ENCODE data around the gene YWHAQ. TPM values are rescaled to one million over a fixed set of nuclear protein-coding genes. Genes with fewer than 3 reads are reported as not detected.
A peak's percentile ranks its signal among the peaks of the same experiment; 100 is the strongest.

Gene YWHAQ
- total RNA-seq, 2 donors from 2014 or later: 283 TPM

GRCh38 chr2:9649261-9649660 is 18.5 kb upstream of the YWHAQ start:
- H3K9me3 Mint-ChIP-seq: peaks cover 7% of the 10 kb centered on the region
- peaks cover 21% of the 10 kb centered on the region for H3K4me1 Mint-ChIP-seq
- H3K27ac Mint-ChIP-seq: no peak overlapping the region
- H3K36me3 Mint-ChIP-seq (ENCODE audit: low read depth): no peaks in the 10 kb centered on the region
- H3K4me3 Mint-ChIP-seq: no peak overlapping the region
- no peak for ATAC-seq (replicated peaks)
- peaks cover 4% of the 10 kb centered on the region for H3K27me3 Mint-ChIP-seq

GRCh38 chr2:9648821-9649220 is 18.0 kb upstream of the YWHAQ start:
- Mint-ChIP-seq H3K4me1 (peaks cover 17% of the 10 kb centered on the region), H3K9me3 (peaks cover 7% of the 10 kb centered on the region), H3K27ac (no peak overlapping the region), H3K36me3 (ENCODE audit: low read depth) (no peaks in the 10 kb centered on the region), H3K4me3 (no peak overlapping the region), H3K27me3 (peaks cover 4% of the 10 kb centered on the region)
- ATAC-seq (replicated peaks): no peak

- Mint-ChIP-seq H3K9me3 (peaks cover 7% of the 10 kb centered on the region), H3K27ac (no peak overlapping the region), H3K36me3 (ENCODE audit: low read depth) (no peaks in the 10 kb centered on the region), H3K4me3 (no peak overlapping the region), H3K27me3 (peaks cover 4% of the 10 kb centered on the region), H3K4me1 (peaks cover 18% of the 10 kb centered on the region)
- no peak for ATAC-seq (replicated peaks)
Measured at GRCh38 chr2:9647884-9648283, 17.1 kb upstream of the YWHAQ start.

DNA sequence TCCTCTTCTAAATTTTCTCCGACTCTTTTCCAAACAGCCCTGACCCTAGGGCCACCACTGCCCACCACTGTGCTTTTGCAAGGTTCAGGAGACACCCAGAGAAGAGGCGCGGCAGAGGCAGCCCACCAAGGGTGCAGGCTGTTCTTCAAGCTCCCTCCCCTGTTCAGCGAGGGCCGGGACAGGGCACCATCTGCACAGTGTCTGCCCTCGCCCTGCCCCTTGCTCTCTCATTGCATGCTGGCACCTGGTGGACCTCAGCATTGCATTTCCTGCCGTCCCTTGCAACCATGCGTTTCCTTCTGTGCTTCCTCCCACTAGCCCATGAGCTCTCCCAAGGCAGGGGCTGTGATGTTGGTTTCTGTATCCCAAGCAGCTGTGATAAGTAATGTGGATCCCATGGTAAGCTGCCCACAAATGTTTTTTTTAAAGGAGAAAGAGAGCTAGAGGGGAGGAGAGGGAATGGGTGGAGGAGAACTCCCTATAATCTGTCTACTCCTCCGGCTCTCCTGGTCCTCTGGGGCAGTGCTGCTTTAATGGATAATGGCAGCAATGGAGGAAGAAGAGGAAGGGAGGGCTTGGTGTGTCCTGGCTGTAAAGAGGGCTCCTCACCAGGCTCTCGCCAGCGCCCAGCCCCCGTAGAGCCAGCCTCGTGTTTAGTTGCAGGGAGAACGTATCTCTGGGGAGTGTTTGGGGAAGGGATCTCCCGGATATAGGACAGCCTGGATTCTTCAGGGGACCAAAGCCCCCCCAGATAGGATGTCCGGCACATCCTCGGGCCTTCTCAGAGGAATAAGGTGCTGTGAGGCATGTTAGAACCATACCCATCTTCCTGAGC is 15.6 kb upstream of the YWHAQ start:
- Mint-ChIP-seq H3K27me3 (no peaks in the 10 kb centered on the region), H3K27ac (no peak overlapping the region), H3K4me1 (peaks cover 19% of the 10 kb centered on the region), H3K9me3 (no peaks in the 10 kb centered on the region), H3K36me3 (ENCODE audit: low read depth) (no peaks in the 10 kb centered on the region), H3K4me3 (no peak overlapping the region)
- no peak for ATAC-seq (replicated peaks)

GRCh38 chr2:9644603-9645002 is 13.8 kb upstream of the YWHAQ start:
- Mint-ChIP-seq H3K4me1 (peaks cover 17% of the 10 kb centered on the region), H3K27me3 (no peaks in the 10 kb centered on the region), H3K27ac (no peak overlapping the region), H3K4me3 (no peak overlapping the region), H3K36me3 (ENCODE audit: low read depth) (no peaks in the 10 kb centered on the region), H3K9me3 (no peaks in the 10 kb centered on the region)
- ATAC-seq (replicated peaks): no peak

DNA sequence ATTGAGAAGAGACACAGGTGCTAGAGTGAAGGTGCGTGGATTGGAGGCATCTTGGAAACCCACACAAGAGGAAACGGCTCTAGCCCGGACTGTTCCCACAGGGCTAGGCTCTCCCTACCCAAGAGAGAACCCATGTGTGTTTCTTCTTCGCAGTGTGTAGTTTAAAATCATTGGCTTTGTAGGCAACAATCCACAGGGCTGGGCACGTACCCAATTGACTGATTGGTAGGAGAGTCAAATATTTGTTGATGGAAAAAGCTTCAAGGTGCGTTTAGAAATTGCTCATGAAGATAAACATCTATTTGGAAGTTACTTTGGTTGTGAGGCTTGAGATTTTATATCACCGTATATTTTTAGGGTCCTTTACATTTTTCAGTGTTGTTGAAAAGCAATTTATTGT is 13.2 kb upstream of the YWHAQ start:
- no peak for ATAC-seq (replicated peaks)
- Mint-ChIP-seq H3K36me3 (ENCODE audit: low read depth) (no peaks in the 10 kb centered on the region), H3K4me1 (peaks cover 17% of the 10 kb centered on the region), H3K4me3 (no peak overlapping the region), H3K9me3 (no peaks in the 10 kb centered on the region), H3K27ac (no peak overlapping the region), H3K27me3 (no peaks in the 10 kb centered on the region)

- Mint-ChIP-seq H3K36me3 (ENCODE audit: low read depth) (no peaks in the 10 kb centered on the region), H3K27ac (peak overlapping the region; percentile 53), H3K9me3 (no peaks in the 10 kb centered on the region), H3K27me3 (no peaks in the 10 kb centered on the region), H3K4me1 (peaks cover 23% of the 10 kb centered on the region), H3K4me3 (peak overlapping the region; percentile 65)
- peak; percentile 85 for ATAC-seq (replicated peaks)
Measured at GRCh38 chr2:9641641-9642040, 10.8 kb upstream of the YWHAQ start.

DNA sequence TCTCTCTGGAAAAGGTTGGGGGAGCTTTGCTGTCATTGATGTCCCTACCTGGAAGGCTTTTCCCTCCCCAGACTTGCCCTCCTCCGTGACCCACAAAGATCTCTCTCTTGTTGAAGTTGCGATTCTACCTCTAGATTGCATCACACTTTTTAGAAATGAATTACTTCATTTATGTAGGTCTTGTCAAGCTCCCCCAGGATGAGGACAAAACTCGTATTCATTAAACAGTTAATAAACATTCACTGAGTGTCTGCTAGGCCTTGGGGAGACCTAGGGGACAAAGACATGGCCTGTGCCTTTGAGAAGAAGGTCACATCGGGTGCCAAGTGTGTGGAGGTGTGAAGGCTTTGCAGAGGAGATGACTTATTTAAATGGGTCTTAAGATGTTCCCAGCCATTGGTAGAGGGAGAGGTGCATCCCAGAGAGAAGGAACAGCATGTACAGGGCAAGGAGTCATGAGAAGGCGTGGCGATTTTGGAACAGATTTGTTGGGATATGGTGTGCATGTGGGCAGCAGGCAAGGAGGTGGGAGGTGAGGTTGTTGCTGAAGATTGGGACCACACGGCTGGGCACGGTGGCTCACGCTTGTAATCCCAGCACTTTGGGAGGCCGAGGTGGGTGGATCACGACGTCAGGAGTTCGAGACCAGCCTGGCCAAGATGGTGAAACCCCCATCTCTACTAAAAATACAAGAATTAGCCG is 9.8 kb upstream of the YWHAQ start:
- H3K4me3 Mint-ChIP-seq: peak overlapping the region; percentile 9

DNA sequence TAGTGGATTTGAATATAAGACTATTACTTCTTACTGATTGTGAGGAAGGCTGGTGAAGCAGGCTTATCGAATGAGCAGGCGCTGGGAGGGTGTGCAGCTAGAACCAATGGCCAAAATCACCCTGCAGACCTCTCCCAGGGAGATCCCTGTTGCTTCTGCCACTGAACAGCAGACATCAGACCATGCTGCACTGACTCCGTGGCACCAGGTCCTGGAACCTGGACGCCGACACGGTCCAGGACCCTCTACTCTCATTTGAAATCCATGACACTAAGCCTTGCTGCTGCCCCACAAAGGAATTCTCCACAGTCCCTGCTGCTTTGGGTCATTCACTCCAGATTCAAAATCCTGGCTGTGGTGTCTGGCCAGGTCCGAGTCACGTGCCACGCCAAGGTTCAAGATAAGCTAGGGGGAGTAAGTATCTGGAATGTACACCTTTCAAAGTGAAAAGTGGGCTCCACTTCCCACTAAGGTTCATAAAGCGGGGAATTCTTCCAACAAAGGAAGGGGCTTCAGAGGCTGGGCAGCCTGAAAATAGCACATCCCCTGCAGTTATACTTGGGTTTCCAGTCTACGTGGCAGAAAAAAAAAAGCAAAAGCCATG is 9.0 kb upstream of the YWHAQ start:
- H3K36me3 Mint-ChIP-seq (ENCODE audit: low read depth): no peaks in the 10 kb centered on the region
- peaks cover 23% of the 10 kb centered on the region for H3K4me1 Mint-ChIP-seq
- H3K4me3 Mint-ChIP-seq: no peak overlapping the region
- ATAC-seq (replicated peaks): no peak
- H3K27me3 Mint-ChIP-seq: no peaks in the 10 kb centered on the region
- H3K27ac Mint-ChIP-seq: no peak overlapping the region
- H3K9me3 Mint-ChIP-seq: no peaks in the 10 kb centered on the region

More for the DNA sequence above, 9.8 kb upstream of the YWHAQ start:
- Mint-ChIP-seq H3K27me3 (no peaks in the 10 kb centered on the region), H3K9me3 (no peaks in the 10 kb centered on the region), H3K27ac (no peak overlapping the region), H3K36me3 (ENCODE audit: low read depth) (no peaks in the 10 kb centered on the region), H3K4me1 (peaks cover 23% of the 10 kb centered on the region)
- ATAC-seq (replicated peaks): no peak

- Mint-ChIP-seq H3K4me1 (peaks cover 23% of the 10 kb centered on the region), H3K27me3 (no peaks in the 10 kb centered on the region), H3K36me3 (ENCODE audit: low read depth) (no peaks in the 10 kb centered on the region), H3K27ac (no peak overlapping the region), H3K9me3 (no peaks in the 10 kb centered on the region), H3K4me3 (no peak overlapping the region)
- ATAC-seq (replicated peaks): no peak
Measured at GRCh38 chr2:9639000-9639602, 8.3 kb upstream of the YWHAQ start.

DNA sequence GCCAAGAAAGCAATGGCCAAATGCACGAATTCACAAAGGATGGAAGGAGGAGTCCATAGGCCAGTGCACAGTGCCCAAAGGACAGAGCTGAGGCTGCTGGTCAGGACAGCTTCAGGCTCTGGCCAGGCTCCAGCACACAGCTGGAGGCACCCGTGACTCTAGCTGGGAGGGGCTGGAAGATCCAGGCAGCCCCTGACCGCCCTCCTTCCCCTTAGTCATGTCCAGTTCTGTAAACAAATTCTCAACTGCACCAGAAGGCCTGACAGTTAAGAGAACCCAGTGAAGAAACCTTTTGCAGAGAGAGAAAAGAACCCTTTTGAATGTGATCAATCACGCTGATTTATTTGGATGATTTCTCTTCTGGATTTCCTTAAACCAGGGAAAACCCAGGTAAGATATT is 7.7 kb upstream of the YWHAQ start:
- H3K27me3 Mint-ChIP-seq: no peaks in the 10 kb centered on the region
- H3K27ac Mint-ChIP-seq: no peak overlapping the region
- H3K4me3 Mint-ChIP-seq: no peak overlapping the region
- no peaks in the 10 kb centered on the region for H3K9me3 Mint-ChIP-seq
- no peaks in the 10 kb centered on the region for H3K36me3 Mint-ChIP-seq (ENCODE audit: low read depth)
- H3K4me1 Mint-ChIP-seq: peaks cover 21% of the 10 kb centered on the region
- no peak for ATAC-seq (replicated peaks)

- Mint-ChIP-seq H3K9me3 (no peaks in the 10 kb centered on the region), H3K27ac (no peak overlapping the region)
- peak; percentile 47 for ATAC-seq (replicated peaks)
Measured at GRCh38 chr2:9637330-9637729, 6.5 kb upstream of the YWHAQ start.

GRCh38 chr2:9634133-9634532 is 3.3 kb upstream of the YWHAQ start:
- H3K4me3 Mint-ChIP-seq: no peak overlapping the region
- H3K27ac Mint-ChIP-seq: no peak overlapping the region
- H3K27me3 Mint-ChIP-seq: no peaks in the 10 kb centered on the region
- H3K9me3 Mint-ChIP-seq: no peaks in the 10 kb centered on the region
- no peak for ATAC-seq (replicated peaks)
- H3K36me3 Mint-ChIP-seq (ENCODE audit: low read depth): peaks cover 12% of the 10 kb centered on the region
- peaks cover 14% of the 10 kb centered on the region for H3K4me1 Mint-ChIP-seq

More at GRCh38 chr2:9637330-9637729, 6.5 kb upstream of the YWHAQ start:
- Mint-ChIP-seq H3K36me3 (ENCODE audit: low read depth) (no peaks in the 10 kb centered on the region), H3K4me3 (no peak overlapping the region), H3K27me3 (no peaks in the 10 kb centered on the region), H3K4me1 (peaks cover 18% of the 10 kb centered on the region)

DNA sequence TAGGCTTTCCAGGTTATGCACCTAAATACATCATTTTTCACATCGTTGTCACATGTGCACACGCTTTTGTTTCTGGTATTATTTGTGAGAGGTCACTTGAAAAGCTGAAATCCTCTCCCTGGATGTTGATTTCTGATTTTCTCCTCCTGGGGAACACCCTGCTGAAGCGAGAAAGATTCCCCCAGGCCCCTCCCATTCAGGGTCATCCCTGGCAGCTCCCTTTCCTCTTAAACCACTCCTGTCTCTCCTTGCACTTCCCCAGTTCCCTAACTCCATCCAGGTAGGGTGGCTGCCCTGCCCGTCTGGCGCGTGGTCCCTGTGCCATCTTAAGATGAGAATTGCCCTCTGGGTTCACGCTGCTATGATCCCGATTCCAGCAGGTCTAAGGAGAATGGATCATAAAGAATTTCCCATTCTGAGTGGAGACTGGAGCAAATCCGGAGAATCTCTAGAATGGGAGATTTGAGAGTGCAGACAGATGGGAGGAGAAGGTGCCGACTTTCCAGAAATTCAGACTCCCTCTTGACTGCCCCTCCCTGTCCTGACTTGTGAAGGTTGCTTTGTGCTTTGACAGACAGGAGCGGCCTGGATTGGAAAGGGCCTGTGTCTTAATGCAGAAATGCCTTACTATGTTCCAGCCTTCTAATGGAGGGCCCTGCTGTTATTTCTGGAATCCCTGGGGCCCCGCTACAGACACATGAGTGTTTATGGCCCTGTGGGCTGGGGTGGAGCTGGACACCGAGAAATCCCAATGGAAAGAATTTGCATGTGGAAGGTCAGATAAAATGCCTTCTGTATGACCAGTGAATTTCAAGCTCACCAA is 1.3 kb upstream of the YWHAQ start:
- Mint-ChIP-seq H3K36me3 (ENCODE audit: low read depth) (peaks cover 33% of the 10 kb centered on the region), H3K4me1 (peaks cover 24% of the 10 kb centered on the region), H3K9me3 (no peaks in the 10 kb centered on the region), H3K27ac (peak overlapping the region; percentile 78), H3K27me3 (no peaks in the 10 kb centered on the region), H3K4me3 (peak overlapping the region; percentile 82)
- ATAC-seq (replicated peaks): no peak
